Esophagus squamous epithelium (tissue), 5 donors: ENCODE data around the gene MEIKIN. TPM values are rescaled to one million over a fixed set of nuclear protein-coding genes. Genes with fewer than 3 reads are reported as not detected.

Source experiments
- DNase-seq: peaks from one replicate; lab custom pipeline; 2025; lab: John Stamatoyannopoulos, UW
- H3K27ac ChIP-seq, 4 donors: fragments of 200-600 bp; sonication (generic); one replicate each; pipeline ENCODE4 v1.5.1; 2016 to 2019; ENCODE audit warnings: mild to moderate bottlenecking in 1 of 4
- H3K27me3 ChIP-seq, 4 donors: fragments of 200-600 bp; sonication (generic); 1 replicate in 3 of 4; 2 replicates in 1 of 4; pipeline versions ENCODE4 v1.5.1 to v1.6.0; 2017 to 2021; ENCODE audit warnings: antibody characterized with exemption in 1 of 4
- H3K36me3 ChIP-seq, 3 donors: fragments of 200-600 bp; sonication (generic); one replicate each; pipeline ENCODE4 v1.5.1; 2016 to 2019
- H3K4me1 ChIP-seq, 3 donors: fragments of 200-600 bp; sonication (generic); one replicate each; pipeline ENCODE4 v1.5.1; 2017 to 2019
- H3K4me3 ChIP-seq, 4 donors: fragments of 200-600 bp; sonication (generic); 1 replicate in 3 of 4; 2 replicates in 1 of 4; pipeline ENCODE4 v1.5.1; 2016 to 2019; ENCODE audit warnings: mild to moderate bottlenecking in 2 of 4, moderate library complexity in 1 of 4
- H3K9me3 ChIP-seq, 3 donors: fragments of 200-600 bp; sonication (generic); one replicate each; pipeline ENCODE4 v1.5.1; 2016 to 2019
- POLR2A ChIP-seq, 4 donors: fragments of 450-650 bp; IDR thresholded peaks; one replicate each; pipeline ENCODE4 v1.6.1; 2017; ENCODE audit warnings: antibody characterized with exemption in 4 of 4, mild to moderate bottlenecking in 4 of 4, moderate library complexity in 3 of 4
- WGBS, 2 donors: methylation state at CpG; one replicate each; pipeline ENCODE4 v1.1.5; 2018; 5-methylcytosine and 5-hydroxymethylcytosine counted together
- intact Hi-C: fragments of 100-400 bp; cut with DNase I; formaldehyde crosslinking; loops from one replicate; pipeline ENCODE4 v1.15.0; 2022
- total RNA-seq, 4 donors: library from RNA; depleted of rRNA; stranded (reverse); fragments of >200 nt; gene quantifications; one replicate each; pipeline ENCODE4 v1.1.0, GENCODE V29; 2016
- TF ChIP-seq, protein P1 (sequence below), 6 experiments: fragments of 450-650 bp in 4 of 6; fragments of 200-600 bp in 2 of 6; sonication (generic) in 2 of 6; IDR thresholded peaks; one replicate each; pipeline ENCODE4 v1.5.1; 2016 to 2019; ENCODE audit warnings: antibody characterized with exemption in 6 of 6, mild to moderate bottlenecking in 4 of 6, moderate library complexity in 4 of 6
- donor health status: DM: yes; HTN: yes; CAD: no.

MEIKIN gene
- not detected for total RNA-seq

DNA sequence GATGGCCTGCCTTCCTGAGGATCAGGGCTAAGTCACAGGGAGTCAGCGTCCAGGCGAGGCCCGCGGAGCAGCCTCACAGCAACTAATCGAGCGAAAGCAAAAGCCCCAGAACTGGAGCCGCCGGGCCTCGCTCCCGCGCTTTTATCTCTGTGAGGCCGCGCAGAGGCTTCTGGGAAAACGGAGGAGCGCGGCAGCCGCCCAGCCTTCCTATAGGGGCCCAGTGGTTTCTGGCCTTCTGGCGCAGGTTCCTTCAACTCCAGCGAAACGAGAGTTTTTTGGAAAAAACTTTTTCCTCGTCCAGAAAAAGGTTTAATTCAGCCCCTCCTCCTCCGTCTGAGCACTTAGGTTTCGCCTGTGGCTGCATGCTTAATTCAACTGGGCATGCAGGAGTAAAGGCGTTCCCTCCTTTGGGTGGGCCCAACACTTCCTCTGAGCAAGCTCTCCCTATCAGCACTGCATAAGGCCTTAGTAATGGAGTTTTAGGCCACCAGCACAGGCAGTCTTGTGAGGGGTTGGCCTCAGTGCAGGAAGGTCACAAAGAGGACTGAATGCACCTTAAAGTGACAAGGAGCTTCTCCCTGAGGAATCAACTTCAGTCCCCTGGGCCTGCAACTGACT, at the start of gene MEIKIN:
Gene MEIKIN, minus strand, starts transcription at position 113 of the 618 bp plus-strand sequence. CDS start 158 bp downstream, outside the sequence.
- no peaks in the 10 kb centered on the region for H3K9me3 ChIP-seq
- H3K4me1 ChIP-seq = no peaks in the 10 kb centered on the region
- 86 to 93% methylated on average over 17 to 23 of the region's 24 CpGs for WGBS, 2 donors
- intact Hi-C loops = no loop called here
- H3K27me3 ChIP-seq = no peaks in the 10 kb centered on the region
- no peak for DNase-seq
- TF ChIP-seq POLR2A (IDR thresholded peaks at IDR 0.05) = no peak
- TF ChIP-seq, protein P1, sequence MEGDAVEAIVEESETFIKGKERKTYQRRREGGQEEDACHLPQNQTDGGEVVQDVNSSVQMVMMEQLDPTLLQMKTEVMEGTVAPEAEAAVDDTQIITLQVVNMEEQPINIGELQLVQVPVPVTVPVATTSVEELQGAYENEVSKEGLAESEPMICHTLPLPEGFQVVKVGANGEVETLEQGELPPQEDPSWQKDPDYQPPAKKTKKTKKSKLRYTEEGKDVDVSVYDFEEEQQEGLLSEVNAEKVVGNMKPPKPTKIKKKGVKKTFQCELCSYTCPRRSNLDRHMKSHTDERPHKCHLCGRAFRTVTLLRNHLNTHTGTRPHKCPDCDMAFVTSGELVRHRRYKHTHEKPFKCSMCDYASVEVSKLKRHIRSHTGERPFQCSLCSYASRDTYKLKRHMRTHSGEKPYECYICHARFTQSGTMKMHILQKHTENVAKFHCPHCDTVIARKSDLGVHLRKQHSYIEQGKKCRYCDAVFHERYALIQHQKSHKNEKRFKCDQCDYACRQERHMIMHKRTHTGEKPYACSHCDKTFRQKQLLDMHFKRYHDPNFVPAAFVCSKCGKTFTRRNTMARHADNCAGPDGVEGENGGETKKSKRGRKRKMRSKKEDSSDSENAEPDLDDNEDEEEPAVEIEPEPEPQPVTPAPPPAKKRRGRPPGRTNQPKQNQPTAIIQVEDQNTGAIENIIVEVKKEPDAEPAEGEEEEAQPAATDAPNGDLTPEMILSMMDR (IDR thresholded peaks at IDR 0.05) = no peak
- H3K27ac ChIP-seq = no peak within 1 kb of the TSS
- no peak within 1 kb of the TSS for H3K4me3 ChIP-seq
- H3K36me3 ChIP-seq = no peaks in the 10 kb centered on the region

- Histone ChIP-seq H3K4me1 (no peaks in the 10 kb centered on the region), H3K9me3 (no peaks in the 10 kb centered on the region), H3K27ac (no peak overlapping the region), H3K27me3 (no peaks in the 10 kb centered on the region), H3K4me3 (no peak overlapping the region), H3K36me3 (no peaks in the 10 kb centered on the region)
- intact Hi-C loops = no loop called here
- no peak for DNase-seq
- 76 to 84% methylated on average over 4 to 5 of the region's 7 CpGs for WGBS, 2 donors
- TF ChIP-seq POLR2A (IDR thresholded peaks at IDR 0.05) = no peak
- TF ChIP-seq, protein P1 (IDR thresholded peaks at IDR 0.05) = no peak
Observed at GRCh38 chr5:131994533-131995226, 49.2 kb upstream of the MEIKIN start.

- no peaks in the 10 kb centered on the region for H3K4me1 ChIP-seq
- H3K36me3 ChIP-seq = no peaks in the 10 kb centered on the region
- 95 to 100% methylated on average over 2 to 4 of the region's 7 CpGs for WGBS, 2 donors
- no peaks in the 10 kb centered on the region for H3K9me3 ChIP-seq
- intact Hi-C loops = no loop called here
- TF ChIP-seq, protein P1 (IDR thresholded peaks at IDR 0.05) = no peak
- TF ChIP-seq POLR2A (IDR thresholded peaks at IDR 0.05) = no peak
- no peak overlapping the region for H3K27ac ChIP-seq
- DNase-seq = no peak
- no peak overlapping the region for H3K4me3 ChIP-seq
- no peaks in the 10 kb centered on the region for H3K27me3 ChIP-seq
Observed at GRCh38 chr5:131994090-131994489, 48.6 kb upstream of the MEIKIN start.

DNA sequence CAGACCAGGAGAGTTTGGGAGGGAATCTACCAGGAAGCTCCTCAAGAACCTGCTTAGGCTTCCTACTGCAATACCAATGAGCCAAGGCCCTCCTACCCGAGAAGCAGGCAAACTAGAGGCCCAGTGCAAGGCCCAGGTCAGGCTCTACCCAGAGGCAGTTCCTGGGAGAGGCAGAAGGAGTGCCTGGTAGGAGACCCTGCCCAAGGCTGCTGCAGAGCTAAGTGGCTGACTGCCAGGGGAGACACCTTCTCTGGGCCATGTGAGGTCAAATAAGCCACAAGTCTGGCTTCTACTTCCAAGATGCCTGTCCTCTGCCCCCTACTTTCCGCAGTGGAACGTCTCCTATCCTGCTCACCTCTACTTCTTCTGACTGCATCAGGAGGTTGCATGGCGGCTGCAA, 48.2 kb upstream of the MEIKIN start:
- intact Hi-C loops = no loop called here
- H3K4me3 ChIP-seq = no peak overlapping the region
- no peaks in the 10 kb centered on the region for H3K9me3 ChIP-seq
- TF ChIP-seq, protein P1 (IDR thresholded peaks at IDR 0.05) = no peak
- no peak for TF ChIP-seq POLR2A (IDR thresholded peaks at IDR 0.05)
- no peaks in the 10 kb centered on the region for H3K27me3 ChIP-seq
- DNase-seq = no peak
- no peaks in the 10 kb centered on the region for H3K4me1 ChIP-seq
- 80 to 93% methylated on average over 1 to 2 of the region's 4 CpGs for WGBS, 2 donors
- no peaks in the 10 kb centered on the region for H3K36me3 ChIP-seq
- H3K27ac ChIP-seq = no peak overlapping the region

GRCh38 chr5:131992370-131992769, 46.9 kb upstream of the MEIKIN start:
- no peaks in the 10 kb centered on the region for H3K36me3 ChIP-seq
- H3K27me3 ChIP-seq = no peaks in the 10 kb centered on the region
- TF ChIP-seq, protein P1 (IDR thresholded peaks at IDR 0.05) = no peak
- no peak for TF ChIP-seq POLR2A (IDR thresholded peaks at IDR 0.05)
- 74 to 77% methylated on average over 5 of the region's 5 CpGs for WGBS, 2 donors
- H3K4me3 ChIP-seq = no peak overlapping the region
- intact Hi-C loops = no loop called here
- peaks cover 0 to 6% (median 0%) of the 10 kb centered on the region in 3 donors for H3K4me1 ChIP-seq
- DNase-seq = no peak
- no peak overlapping the region for H3K27ac ChIP-seq
- H3K9me3 ChIP-seq = no peaks in the 10 kb centered on the region
